Activated B cell treated with CpG ODN at 0.5 μM for 24 hours (primary cell): ENCODE results near the gene PWWP2B. TPM values are rescaled to one million over a fixed set of nuclear protein-coding genes. Genes with fewer than 3 reads are reported as not detected.

Source experiments
- ATAC-seq: fragments of 200-7000 bp; cut with Tn5 transposase; one replicate; pipeline ENCODE4 v1.10.0; 2021; ENCODE audit warnings: low read depth, mild to moderate bottlenecking, moderate library complexity
- CTCF ChIA-PET: fragments of 350-600 bp; sonication (Branson Sonifier 250); formaldehyde crosslinking; loops from one replicate; lab custom pipeline; 2021; ENCODE audit warnings: antibody characterized with exemption; lab: Charles Lee
- POLR2A ChIA-PET: fragments of 350-600 bp; sonication (Branson Sonifier 250); formaldehyde crosslinking; loops from one replicate; lab custom pipeline; 2021; ENCODE audit warnings: antibody characterized with exemption; lab: Charles Lee
- DNase-seq: peaks from one replicate; pipeline ENCODE4 v3.0.0; 2022
- H3K27ac Mint-ChIP-seq: one replicate; pipeline ENCODE4 v1.8.0; 2020; ENCODE audit warnings: mixed read lengths
- H3K27me3 Mint-ChIP-seq: one replicate; pipeline ENCODE4 v1.8.0; 2021; ENCODE audit warnings: mixed read lengths
- H3K36me3 Mint-ChIP-seq: one replicate; pipeline ENCODE4 v1.8.0; 2021; ENCODE audit warnings: low read depth, mixed read lengths
- H3K4me1 Mint-ChIP-seq: one replicate; pipeline ENCODE4 v1.8.0; 2021; ENCODE audit warnings: mixed read lengths
- H3K4me3 Mint-ChIP-seq: one replicate; pipeline ENCODE4 v1.8.0; 2020; ENCODE audit warnings: mild to moderate bottlenecking, mixed read lengths
- H3K9me3 Mint-ChIP-seq: one replicate; pipeline ENCODE4 v1.8.0; 2020; ENCODE audit warnings: mixed read lengths
- CTCF ChIP-seq: fragments of 200-600 bp; IDR thresholded peaks from one replicate; pipeline ENCODE4 v1.8.0; 2022; ENCODE audit warnings: antibody characterized with exemption, mild to moderate bottlenecking
- intact Hi-C: fragments of 100-400 bp; cut with micrococcal nuclease; formaldehyde crosslinking; loops from one replicate; pipeline ENCODE4 v1.15.1; 2024
- total RNA-seq: library from RNA; stranded (reverse); gene quantifications from 2 replicates; pipeline ENCODE4 v1.2.3, GENCODE V29; 2022

The PWWP2B gene
- total RNA-seq, 1 donor from 2014 or later, result 13.4 TPM

GRCh38 chr10:132363921-132364593 is 32.9 kb upstream of the PWWP2B start:
- H3K36me3 Mint-ChIP-seq, result peaks cover 30% of the 10 kb centered on the region
- no peak for DNase-seq
- no peak for ATAC-seq
- CTCF ChIA-PET, result no interaction called here
- H3K4me1 Mint-ChIP-seq, result no peaks in the 10 kb centered on the region
- no peaks in the 10 kb centered on the region for H3K27me3 Mint-ChIP-seq
- no peak overlapping the region for H3K4me3 Mint-ChIP-seq
- no peaks in the 10 kb centered on the region for H3K9me3 Mint-ChIP-seq
- TF ChIP-seq CTCF, result no peak
- POLR2A ChIA-PET, result no interaction called here
- intact Hi-C loops, result no loop called here
- no peak overlapping the region for H3K27ac Mint-ChIP-seq

- DNase-seq (no peak), ATAC-seq (no peak)
- CTCF ChIA-PET, result no interaction called here
- TF ChIP-seq CTCF, result no peak
- Mint-ChIP-seq H3K27ac (no peak overlapping the region), H3K4me3 (no peak overlapping the region), H3K9me3 (no peaks in the 10 kb centered on the region), H3K27me3 (no peaks in the 10 kb centered on the region), H3K36me3 (peaks cover 30% of the 10 kb centered on the region), H3K4me1 (no peaks in the 10 kb centered on the region)
- POLR2A ChIA-PET, result no interaction called here
- intact Hi-C loops, result no loop called here
These were observed 32.4 kb upstream of the PWWP2B start for GRCh38 chr10:132364594-132364970.

GRCh38 chr10:132365102-132365501 is 31.9 kb upstream of the PWWP2B start:
- ATAC-seq (no peak), DNase-seq (no peak)
- intact Hi-C loops, result no loop called here
- no peak overlapping the region for H3K27ac Mint-ChIP-seq
- no peak overlapping the region for H3K4me3 Mint-ChIP-seq
- CTCF ChIA-PET, result no interaction called here
- no peaks in the 10 kb centered on the region for H3K27me3 Mint-ChIP-seq
- peaks cover 30% of the 10 kb centered on the region for H3K36me3 Mint-ChIP-seq
- H3K4me1 Mint-ChIP-seq, result no peaks in the 10 kb centered on the region
- POLR2A ChIA-PET, result no interaction called here
- no peak for TF ChIP-seq CTCF
- no peaks in the 10 kb centered on the region for H3K9me3 Mint-ChIP-seq

- CTCF ChIA-PET, result no interaction called here
- ATAC-seq (no peak), DNase-seq (no peak)
- Mint-ChIP-seq H3K4me1 (no peaks in the 10 kb centered on the region), H3K4me3 (no peak overlapping the region), H3K36me3 (peaks cover 30% of the 10 kb centered on the region), H3K27ac (no peak overlapping the region), H3K27me3 (peaks cover 2% of the 10 kb centered on the region), H3K9me3 (no peaks in the 10 kb centered on the region)
- no peak for TF ChIP-seq CTCF
- intact Hi-C loops, result no loop called here
- POLR2A ChIA-PET, result no interaction called here
These were observed 31.0 kb upstream of the PWWP2B start for GRCh38 chr10:132366006-132366405.

GRCh38 chr10:132366499-132366898 is 30.5 kb upstream of the PWWP2B start:
- no peak for ATAC-seq
- Mint-ChIP-seq H3K4me3 (no peak overlapping the region), H3K27me3 (peaks cover 2% of the 10 kb centered on the region), H3K4me1 (no peaks in the 10 kb centered on the region), H3K9me3 (no peaks in the 10 kb centered on the region), H3K27ac (no peak overlapping the region), H3K36me3 (peaks cover 30% of the 10 kb centered on the region)
- no peak for DNase-seq
- TF ChIP-seq CTCF, result no peak
- ChIA-PET POLR2A (no interaction called here), CTCF (no interaction called here)
- intact Hi-C loops, result no loop called here
